A549 treated with AZD9567 at 1 μM for 4 hours (cell line): ENCODE results near the gene GATA3. TPM values are rescaled to one million over a fixed set of nuclear protein-coding genes. Genes with fewer than 3 reads are reported as not detected.

Experiments
- total RNA-seq: library from RNA; stranded (reverse); fragments of 200-300 nt; extraction: Qiagen RNA extraction; gene quantifications from 5 replicates; pipeline ENCODE4 v1.2.3, GENCODE V29; 2022; ENCODE audit not compliant: insufficient read depth

The GATA3 gene
- 4.4 to 8.4 TPM (median 4.7 TPM) in 5 replicates for total RNA-seq

GRCh38 chr10:8054494-8055407 is at the start of gene GATA3:
Gene GATA3, plus strand, starts transcription at chr10:8054688. Its CDS starts 968 bp downstream, at chr10:8055656.

Other genes with a start within 250 kb of the GATA3 start
- 7.4 to 8.2 TPM (median 8.1 TPM) in 5 replicates for gene TAF3, start 236.2 kb upstream of the GATA3 start, total RNA-seq